Activated CD4-positive, alpha-beta memory T cell treated with anti-CD3 and anti-CD28 coated beads, Interleukin-2, amount 10 ng/mL, durations not matched to agents 7 days and 5 days (primary cell): ENCODE measurements around the gene MORN1. TPM values are rescaled to one million over a fixed set of nuclear protein-coding genes. Genes with fewer than 3 reads are reported as not detected.

Experiments used
- CTCF ChIA-PET: fragments of 350-600 bp; sonication (Branson Sonifier 250); formaldehyde crosslinking; loops from one replicate; lab custom pipeline; 2021; ENCODE audit warnings: antibody characterized with exemption, inconsistent platforms; lab: Charles Lee
- POLR2A ChIA-PET: fragments of 350-600 bp; sonication (Branson Sonifier 250); formaldehyde crosslinking; loops from one replicate; lab custom pipeline; 2021; ENCODE audit warnings: antibody characterized with exemption; lab: Charles Lee
- DNase-seq: peaks from one replicate; pipeline ENCODE4 v3.0.0-alpha.2; 2020
- H3K27ac Mint-ChIP-seq: one replicate; pipeline ENCODE4 v1.8.0; 2021; ENCODE audit warnings: mild to moderate bottlenecking, mixed read lengths
- H3K27me3 Mint-ChIP-seq: one replicate; pipeline ENCODE4 v1.8.0; 2021; ENCODE audit warnings: mixed read lengths
- H3K36me3 Mint-ChIP-seq: one replicate; pipeline ENCODE4 v1.8.0; 2021; ENCODE audit warnings: low read depth, mixed read lengths
- H3K4me1 Mint-ChIP-seq: one replicate; pipeline ENCODE4 v1.8.0; 2021; ENCODE audit warnings: mixed read lengths
- H3K4me3 Mint-ChIP-seq: one replicate; pipeline ENCODE4 v1.8.0; 2021; ENCODE audit warnings: mild to moderate bottlenecking, mixed read lengths
- H3K9me3 Mint-ChIP-seq: one replicate; pipeline ENCODE4 v1.8.0; 2021; ENCODE audit warnings: mixed read lengths
- total RNA-seq, 2 experiments: library from RNA; stranded (reverse); gene quantifications; one replicate each; pipeline ENCODE4 v1.2.3, GENCODE V29; 2021

Gene MORN1
- total RNA-seq, 2 experiments from 2014 or later = 6.2 to 6.3 TPM

DNA sequence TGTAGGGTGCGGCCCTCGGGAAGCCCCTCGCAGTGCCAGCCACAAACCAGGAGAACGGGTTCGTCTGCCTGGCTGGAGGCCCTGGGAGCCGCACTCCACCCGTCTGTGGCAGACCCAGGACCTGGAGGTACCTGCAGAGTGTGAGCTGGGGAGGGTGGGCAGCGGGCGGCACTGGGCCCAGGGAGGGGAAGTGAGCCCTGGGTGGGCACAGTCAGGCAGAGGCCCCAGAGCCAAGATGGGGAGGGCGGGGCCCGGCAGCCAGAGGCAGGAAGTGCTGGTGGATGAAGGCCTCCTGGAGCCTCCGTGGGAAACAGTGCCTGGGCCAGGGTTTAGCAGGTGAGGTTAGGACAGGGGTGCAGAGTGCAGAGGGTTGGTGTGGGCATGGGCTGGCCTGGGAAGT, 25.0 kb upstream of the MORN1 start:
- CTCF ChIA-PET = interaction anchor here (0.9 to 2.7 kb wide), 13 partner anchors 13 to 221 kb away, joined by 3 to 41 read pairs (median 7); partner anchors contain the start of genes FAAP20, MORN1, PANK4 and PRXL2B
- peak overlapping the region; percentile 94 for H3K27ac Mint-ChIP-seq
- H3K4me1 Mint-ChIP-seq = peaks cover 38% of the 10 kb centered on the region
- peaks cover 4% of the 10 kb centered on the region for H3K36me3 Mint-ChIP-seq
- DNase-seq = peak; percentile 61
- POLR2A ChIA-PET = interaction anchor here (1.1 to 4.3 kb wide), 11 partner anchors 9 to 169 kb away, joined by 3 to 50 read pairs (median 10); partner anchors contain the start of genes MORN1, RER1 and TNFRSF14
- peak overlapping the region; percentile 81 for H3K4me3 Mint-ChIP-seq
- H3K27me3 Mint-ChIP-seq = no peaks in the 10 kb centered on the region
- no peaks in the 10 kb centered on the region for H3K9me3 Mint-ChIP-seq

DNA sequence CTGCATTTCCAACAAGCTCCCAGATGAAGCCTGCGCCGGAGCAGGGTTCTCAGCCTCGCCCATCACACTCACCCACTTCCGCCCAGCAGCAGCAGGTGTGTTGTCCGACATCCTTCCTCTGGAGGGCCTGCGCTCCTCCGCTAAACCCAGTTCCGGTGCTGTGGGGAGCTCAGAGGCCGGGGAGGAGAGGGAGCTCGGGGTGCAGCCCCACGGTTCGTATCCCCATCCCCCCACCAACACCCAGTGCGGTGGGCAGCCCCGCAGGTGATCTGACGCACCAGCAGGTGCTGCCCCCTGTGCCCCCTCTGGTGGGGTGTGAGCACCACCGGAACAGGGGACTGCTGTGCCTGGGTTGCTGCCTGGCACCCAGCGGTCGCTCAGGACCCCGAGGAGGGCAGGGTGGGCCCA, 24.5 kb upstream of the MORN1 start:
- peaks cover 4% of the 10 kb centered on the region for H3K36me3 Mint-ChIP-seq
- H3K4me1 Mint-ChIP-seq = peaks cover 40% of the 10 kb centered on the region
- H3K27me3 Mint-ChIP-seq = no peaks in the 10 kb centered on the region
- POLR2A ChIA-PET = interaction anchor here (0.9 to 4.3 kb wide), 12 partner anchors 9 to 221 kb away, joined by 3 to 50 read pairs (median 8); partner anchors contain the start of genes FAAP20, MORN1, RER1 and TNFRSF14
- H3K4me3 Mint-ChIP-seq = peak overlapping the region; percentile 81
- peak; percentile 75 for DNase-seq
- H3K27ac Mint-ChIP-seq = peak overlapping the region; percentile 94
- CTCF ChIA-PET = interaction anchor here (0.9 to 2.7 kb wide), 13 partner anchors 14 to 371 kb away, joined by 3 to 41 read pairs (median 7); partner anchors contain the start of genes FAAP20, MORN1, PANK4 and PRXL2B
- no peaks in the 10 kb centered on the region for H3K9me3 Mint-ChIP-seq

DNA sequence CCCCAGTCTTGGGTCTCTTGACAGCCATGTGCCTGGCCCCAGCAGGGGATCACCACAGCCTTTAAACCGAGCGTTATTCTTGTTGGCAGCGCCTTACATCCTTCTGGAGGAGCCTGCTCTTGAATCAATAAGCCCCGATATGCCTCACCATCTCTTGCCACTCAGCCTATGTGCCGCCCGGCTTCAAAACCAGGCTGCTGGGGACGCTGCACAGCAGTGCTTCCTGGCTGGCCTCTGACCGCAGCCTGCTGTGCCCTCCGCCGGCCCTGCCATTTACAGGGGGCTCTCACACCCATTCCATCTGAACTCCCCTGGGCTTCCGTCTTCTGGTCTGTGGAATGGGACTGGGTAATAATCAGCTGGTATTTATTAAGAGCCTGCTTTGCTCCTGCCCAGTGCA, 24.0 kb upstream of the MORN1 start:
- DNase-seq = peak; percentile 24
- peaks cover 4% of the 10 kb centered on the region for H3K36me3 Mint-ChIP-seq
- H3K27me3 Mint-ChIP-seq = no peaks in the 10 kb centered on the region
- peaks cover 42% of the 10 kb centered on the region for H3K4me1 Mint-ChIP-seq
- ChIA-PET CTCF (interaction anchor here (0.7 to 2.7 kb wide), 13 partner anchors 15 to 1144 kb away, joined by 3 to 41 read pairs (median 7); partner anchors contain the start of genes FAAP20, MORN1, PANK4 and PRXL2B), POLR2A (interaction anchor here (0.9 to 4.3 kb wide), 11 partner anchors 15 to 221 kb away, joined by 3 to 50 read pairs (median 10); partner anchors contain the start of genes FAAP20, MORN1, RER1 and TNFRSF14)
- peak overlapping the region; percentile 81 for H3K4me3 Mint-ChIP-seq
- no peaks in the 10 kb centered on the region for H3K9me3 Mint-ChIP-seq
- peak overlapping the region; percentile 94 for H3K27ac Mint-ChIP-seq

DNA sequence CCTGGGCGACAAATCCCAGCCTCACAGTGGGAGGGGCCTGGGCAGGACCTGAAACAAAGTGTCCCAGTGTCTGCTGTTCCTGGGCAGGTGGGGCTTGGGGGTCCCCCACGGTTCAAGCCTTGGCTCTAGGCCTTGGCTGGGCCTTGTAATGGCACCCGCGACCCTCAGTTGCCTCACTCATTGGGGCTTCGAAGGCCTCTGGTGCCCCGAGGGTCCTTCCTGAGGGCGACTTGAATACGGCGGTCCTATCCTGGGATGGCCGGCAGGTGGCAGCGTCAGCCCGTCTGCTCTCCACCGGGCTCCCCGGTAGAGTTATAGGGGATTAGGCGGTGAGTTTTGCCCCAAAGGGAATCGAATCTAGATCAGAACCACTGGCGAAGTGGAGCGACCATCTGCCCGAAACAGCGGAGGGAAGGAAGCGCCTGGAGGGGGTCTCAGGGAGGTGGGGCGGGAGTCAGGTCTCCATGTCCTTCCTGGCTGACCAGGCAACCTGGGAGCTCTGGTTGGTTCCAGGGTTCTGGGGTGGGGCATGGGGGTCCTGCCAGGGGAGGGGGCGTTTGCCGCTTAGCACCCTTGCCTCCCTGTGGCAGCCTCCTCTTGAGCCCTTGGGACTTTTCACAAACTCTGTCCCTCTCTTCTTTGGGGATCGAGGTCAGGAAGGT, 23.1 kb upstream of the MORN1 start:
- Mint-ChIP-seq H3K27me3 (no peaks in the 10 kb centered on the region), H3K36me3 (peaks cover 4% of the 10 kb centered on the region), H3K27ac (peak overlapping the region; percentile 94), H3K4me3 (peak overlapping the region; percentile 81), H3K9me3 (no peaks in the 10 kb centered on the region), H3K4me1 (peaks cover 44% of the 10 kb centered on the region)
- POLR2A ChIA-PET = interaction anchor here (2.7 to 4.3 kb wide), 5 partner anchors 23 to 171 kb away, joined by 10 to 50 read pairs (median 13); partner anchors contain the start of genes MORN1 and RER1
- CTCF ChIA-PET = interaction anchor here (0.7 to 2.7 kb wide), 11 partner anchors 15 to 1143 kb away, joined by 3 to 41 read pairs (median 8); partner anchors contain the start of genes MORN1, PANK4, PRXL2B and RER1
- peak; percentile 87 for DNase-seq

DNA sequence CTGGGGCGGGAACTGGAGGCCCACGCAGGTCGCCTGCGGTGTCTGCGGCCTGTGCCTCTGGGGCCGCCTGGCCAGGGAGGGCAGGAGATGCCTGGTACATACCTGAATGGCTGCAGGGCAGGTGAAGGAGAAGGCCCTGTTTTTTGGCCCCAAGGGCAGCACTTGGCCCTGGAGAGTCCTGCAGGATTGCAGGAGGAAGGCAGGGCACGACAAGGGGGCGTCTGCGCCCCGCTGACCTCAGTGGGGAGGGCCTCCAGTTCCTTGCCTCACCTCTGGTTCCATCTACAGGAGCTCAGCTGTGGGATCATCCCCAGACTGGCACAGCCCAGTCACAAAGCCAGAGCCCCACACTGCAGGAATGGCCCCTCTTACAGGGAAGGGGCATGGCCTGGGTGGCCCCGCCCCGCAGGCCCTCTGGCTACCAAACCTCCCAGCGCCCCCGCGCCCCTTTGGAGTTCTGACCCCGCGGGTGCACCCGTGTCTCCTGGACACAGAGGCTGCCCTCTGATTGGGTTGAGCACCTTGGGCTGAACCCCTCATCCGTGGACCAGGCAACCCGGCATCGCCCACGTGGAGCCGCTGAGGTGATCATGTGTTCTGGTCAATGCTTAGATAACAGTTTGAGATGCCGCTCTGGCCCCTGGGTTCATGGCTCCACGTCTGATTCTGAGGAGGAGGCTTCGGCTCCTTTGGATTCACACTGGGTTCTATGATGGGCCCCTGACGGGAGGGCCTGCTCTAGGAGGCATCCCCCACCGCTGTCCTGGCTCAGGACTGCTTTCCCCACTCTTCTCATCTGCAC, 22.3 kb upstream of the MORN1 start:
- CTCF ChIA-PET = interaction anchor here (1.0 to 2.7 kb wide), 11 partner anchors 111 to 373 kb away, joined by 3 to 41 read pairs (median 7); partner anchors contain the start of genes FAAP20 and PANK4
- POLR2A ChIA-PET = interaction anchor here (0.7 to 4.3 kb wide), 11 partner anchors 20 to 218 kb away, joined by 3 to 50 read pairs (median 5); partner anchors contain the start of genes FAAP20, MORN1, PANK4 and PRXL2B

DNA sequence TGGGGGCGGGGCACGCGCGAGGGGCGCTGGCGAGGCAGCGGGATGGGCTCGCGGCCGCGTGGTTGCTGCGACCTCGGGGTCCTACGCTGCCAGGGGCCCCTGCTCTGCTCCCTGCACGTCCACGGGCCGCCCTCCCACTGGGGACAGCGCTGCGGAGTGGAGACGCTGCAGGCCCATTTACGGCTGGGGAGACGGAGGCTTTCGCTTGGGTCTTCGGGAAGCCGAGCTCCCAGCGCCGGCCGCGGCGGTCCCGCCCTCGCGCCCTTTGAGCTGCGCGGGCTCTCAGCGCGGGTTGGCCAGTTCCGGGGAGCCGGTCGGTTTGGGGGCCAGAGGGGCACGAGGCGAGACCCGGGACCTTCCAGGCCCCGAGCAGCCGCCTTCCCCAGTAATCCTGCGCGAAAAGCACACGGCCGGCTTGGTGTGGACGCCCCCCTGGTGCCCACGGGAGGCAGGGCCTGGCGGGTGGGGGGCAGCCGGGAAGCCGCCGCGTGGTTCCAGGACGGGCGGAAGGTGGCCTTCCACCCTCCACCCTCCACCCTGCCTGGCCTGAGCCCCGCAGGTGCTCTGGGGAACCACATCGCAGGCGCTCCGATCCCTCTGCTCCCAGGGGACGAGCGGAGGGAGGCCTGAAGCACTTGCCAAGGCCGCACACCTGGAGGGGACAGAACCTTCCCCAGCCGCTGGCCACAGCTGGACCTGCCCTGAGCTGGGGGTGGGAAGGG, 21.6 kb upstream of the MORN1 start:
- peak; percentile 28 for DNase-seq
- Mint-ChIP-seq H3K36me3 (peaks cover 4% of the 10 kb centered on the region), H3K27ac (peak overlapping the region; percentile 94), H3K27me3 (no peaks in the 10 kb centered on the region), H3K4me3 (peak overlapping the region; percentile 85), H3K9me3 (no peaks in the 10 kb centered on the region), H3K4me1 (peaks cover 40% of the 10 kb centered on the region)
- ChIA-PET CTCF (interaction anchor here (1.0 to 1.8 kb wide), 6 partner anchors 111 to 218 kb away, joined by 3 to 13 read pairs (median 4); partner anchors contain the start of gene FAAP20), POLR2A (interaction anchor here (0.7 to 3.6 kb wide), 9 partner anchors 19 to 218 kb away, joined by 3 to 21 read pairs (median 4); partner anchors contain the start of genes FAAP20, MORN1, PANK4 and PRXL2B)

More for the DNA sequence above, 22.3 kb upstream of the MORN1 start:
- peak; percentile 31 for DNase-seq
- peaks cover 4% of the 10 kb centered on the region for H3K36me3 Mint-ChIP-seq
- H3K4me3 Mint-ChIP-seq = peak overlapping the region; percentile 81
- H3K4me1 Mint-ChIP-seq = peaks cover 41% of the 10 kb centered on the region
- peak overlapping the region; percentile 94 for H3K27ac Mint-ChIP-seq
- no peaks in the 10 kb centered on the region for H3K27me3 Mint-ChIP-seq
- H3K9me3 Mint-ChIP-seq = no peaks in the 10 kb centered on the region

DNA sequence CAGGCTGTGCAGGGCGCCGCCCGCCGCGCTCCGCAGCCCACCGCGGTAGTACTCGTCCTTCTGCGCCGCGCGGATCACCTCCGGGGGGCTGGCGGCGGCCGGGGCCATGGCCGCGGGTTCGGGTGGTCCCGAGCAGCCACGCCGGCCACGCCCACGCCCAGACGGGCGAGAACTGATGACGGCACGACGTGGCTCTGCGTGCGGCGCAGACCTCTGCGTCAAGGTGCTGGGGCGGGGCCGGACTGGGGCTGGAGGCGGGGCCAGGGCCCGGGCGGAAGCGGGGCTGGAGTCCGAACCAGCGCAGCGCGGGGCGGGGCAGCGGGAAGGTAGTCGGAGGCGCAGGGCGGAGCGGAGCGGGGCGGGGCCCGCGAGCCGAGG, 21.0 kb upstream of the MORN1 start, which contains the start of gene PEX10:
Gene PEX10 (minus strand): TSS at position 170 of the 378 bp plus-strand sequence. CDS start 62 bp downstream, at position 108.
- ChIA-PET POLR2A (interaction anchor here (1.0 to 3.6 kb wide), 6 partner anchors 20 to 217 kb away, joined by 4 to 21 read pairs (median 12); partner anchors contain the start of genes FAAP20, MORN1, PANK4 and PRXL2B), CTCF (interaction anchor here (1.8 kb wide), 3 partner anchors 112 to 217 kb away, joined by 6 to 13 read pairs (median 10); partner anchors contain the start of gene FAAP20)
- Mint-ChIP-seq H3K4me3 (peak within 1 kb of the TSS; percentile 85), H3K36me3 (peaks cover 4% of the 10 kb centered on the region), H3K27ac (peak within 1 kb of the TSS; percentile 94), H3K4me1 (peaks cover 40% of the 10 kb centered on the region), H3K27me3 (no peaks in the 10 kb centered on the region), H3K9me3 (no peaks in the 10 kb centered on the region)
- peak; percentile 99 for DNase-seq

DNA sequence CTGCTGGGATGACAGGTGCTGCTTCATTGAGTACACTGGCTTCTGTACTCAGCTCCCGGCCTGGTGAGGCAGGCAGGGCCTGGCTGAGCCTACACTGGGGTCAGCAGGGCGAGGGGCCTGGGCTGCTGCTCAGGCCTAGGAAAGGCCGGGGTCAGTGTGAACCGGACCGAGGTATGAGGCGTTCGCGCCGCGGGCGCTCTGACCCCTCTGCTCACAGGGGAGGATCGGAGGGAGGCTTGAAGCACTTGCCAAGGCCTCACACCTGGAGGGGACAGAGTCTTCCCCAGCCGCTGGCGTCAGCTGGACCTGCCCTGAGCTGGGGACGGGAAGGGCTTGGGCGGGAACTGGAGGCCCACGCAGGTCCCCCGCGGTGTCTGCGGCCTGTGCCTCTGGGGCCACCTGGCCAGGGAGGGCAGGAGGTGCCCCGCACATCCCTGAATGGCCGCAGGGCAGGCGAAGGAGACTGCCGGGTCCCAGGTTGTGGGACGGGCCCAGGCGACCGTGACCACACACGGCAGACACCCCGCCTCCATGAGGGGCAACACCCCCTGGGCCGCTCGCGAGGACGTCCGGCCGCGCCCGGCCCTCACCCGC, 20.5 kb upstream of the MORN1 start:
- H3K4me1 Mint-ChIP-seq = peaks cover 36% of the 10 kb centered on the region
- POLR2A ChIA-PET = interaction anchor here (0.6 to 3.6 kb wide), 6 partner anchors 20 to 217 kb away, joined by 3 to 21 read pairs (median 4); partner anchors contain the start of genes FAAP20, MORN1 and RER1

DNA sequence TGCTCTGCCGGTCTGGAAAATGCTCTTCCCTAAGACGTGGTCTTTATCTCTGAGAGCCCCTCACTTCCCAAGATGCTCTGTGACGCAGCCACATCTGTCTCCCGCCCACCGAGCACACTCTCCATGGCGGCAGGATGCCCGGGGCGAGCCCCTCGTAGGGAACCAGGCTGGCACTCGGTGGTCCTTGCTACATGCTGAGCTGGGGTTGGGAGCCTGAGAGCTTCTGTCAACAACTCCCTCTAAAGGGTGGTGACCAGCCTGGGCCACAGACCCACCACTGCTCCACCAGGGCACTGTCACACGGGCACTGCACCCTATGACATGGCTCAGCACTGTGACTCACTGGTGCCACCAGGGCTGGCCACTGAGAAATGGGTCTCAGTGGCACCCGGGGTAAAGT, 18.4 kb upstream of the MORN1 start:
- H3K27ac Mint-ChIP-seq = no peak overlapping the region
- CTCF ChIA-PET = interaction anchor here (1.9 kb wide), 1 partner anchor 215 kb away, joined by 5 read pairs; the partner anchor contains the start of gene FAAP20
- H3K36me3 Mint-ChIP-seq = peaks cover 6% of the 10 kb centered on the region
- H3K9me3 Mint-ChIP-seq = no peaks in the 10 kb centered on the region
- peaks cover 19% of the 10 kb centered on the region for H3K4me1 Mint-ChIP-seq
- no peak overlapping the region for H3K4me3 Mint-ChIP-seq
- H3K27me3 Mint-ChIP-seq = no peaks in the 10 kb centered on the region
- DNase-seq = no peak
- POLR2A ChIA-PET = interaction anchor here (3.6 kb wide), 1 partner anchor 18 kb away, joined by 18 read pairs; the partner anchor contains the start of genes MORN1 and RER1

More for the DNA sequence above, 20.5 kb upstream of the MORN1 start:
- H3K27me3 Mint-ChIP-seq = no peaks in the 10 kb centered on the region
- H3K36me3 Mint-ChIP-seq = peaks cover 4% of the 10 kb centered on the region
- H3K27ac Mint-ChIP-seq = peak overlapping the region; percentile 78
- DNase-seq = no peak
- H3K9me3 Mint-ChIP-seq = no peaks in the 10 kb centered on the region
- CTCF ChIA-PET = no interaction called here
- peak overlapping the region; percentile 85 for H3K4me3 Mint-ChIP-seq

DNA sequence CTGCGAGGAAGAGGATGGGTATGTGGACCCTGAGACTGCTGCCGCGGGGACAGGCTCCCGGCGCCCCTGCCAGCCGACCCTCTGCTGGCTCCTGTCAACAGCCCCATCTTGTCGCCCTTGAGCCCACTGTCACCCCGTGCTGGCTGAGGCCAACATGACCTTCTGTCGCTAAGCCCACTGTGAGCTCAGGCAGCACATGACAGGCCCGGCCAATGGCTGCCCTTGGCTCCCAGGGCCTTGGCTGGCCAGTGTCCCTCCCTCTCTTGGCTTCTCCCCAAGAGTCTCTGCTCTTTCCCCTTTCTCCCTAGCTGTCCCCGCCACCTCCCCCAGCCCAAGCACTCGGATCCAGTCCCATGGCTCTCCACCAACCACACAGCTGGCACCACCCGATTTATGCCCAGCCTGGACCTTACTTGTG, 17.5 kb upstream of the MORN1 start:
- no peak for DNase-seq
- no peaks in the 10 kb centered on the region for H3K9me3 Mint-ChIP-seq
- peaks cover 13% of the 10 kb centered on the region for H3K36me3 Mint-ChIP-seq
- H3K27me3 Mint-ChIP-seq = no peaks in the 10 kb centered on the region
- H3K4me3 Mint-ChIP-seq = no peak overlapping the region
- POLR2A ChIA-PET = no interaction called here
- H3K4me1 Mint-ChIP-seq = peaks cover 10% of the 10 kb centered on the region
- CTCF ChIA-PET = interaction anchor here (1.9 kb wide), 1 partner anchor 214 kb away, joined by 5 read pairs; the partner anchor contains the start of gene FAAP20
- H3K27ac Mint-ChIP-seq = no peak overlapping the region

DNA sequence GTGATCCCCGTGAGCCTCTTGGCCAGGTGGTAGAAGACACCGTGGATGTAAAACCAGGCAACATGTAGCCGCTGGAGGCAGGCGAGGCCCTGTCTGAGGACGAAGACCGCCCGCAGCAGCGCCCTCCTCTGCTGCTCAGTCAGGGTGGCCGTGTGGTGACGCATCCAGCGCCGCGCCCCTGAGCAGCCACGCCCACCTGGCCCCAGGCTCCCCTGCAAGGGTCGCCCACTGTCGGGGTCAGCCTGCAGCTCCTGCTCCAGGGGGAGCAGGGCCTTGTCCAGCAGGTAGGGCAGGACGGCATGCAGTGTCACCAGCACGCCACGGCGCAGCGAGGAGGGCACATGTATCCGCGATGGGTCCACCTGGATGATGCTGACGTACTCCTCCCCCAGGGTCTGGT, 17.1 kb upstream of the MORN1 start:
- no peak overlapping the region for H3K4me3 Mint-ChIP-seq
- H3K27me3 Mint-ChIP-seq = no peaks in the 10 kb centered on the region
- DNase-seq = no peak
- H3K27ac Mint-ChIP-seq = no peak overlapping the region
- peaks cover 17% of the 10 kb centered on the region for H3K36me3 Mint-ChIP-seq
- CTCF ChIA-PET = interaction anchor here (1.9 kb wide), 1 partner anchor 213 kb away, joined by 5 read pairs; the partner anchor contains the start of gene FAAP20
- H3K4me1 Mint-ChIP-seq = peaks cover 9% of the 10 kb centered on the region
- POLR2A ChIA-PET = no interaction called here
- H3K9me3 Mint-ChIP-seq = no peaks in the 10 kb centered on the region
